Upper lobe of left lung (tissue), 6 donors: ENCODE results near the gene TNPO2. TPM values are rescaled to one million over a fixed set of nuclear protein-coding genes. Genes with fewer than 3 reads are reported as not detected.
A peak's percentile ranks its signal among the peaks of the same experiment; 100 is the strongest.

Source experiments
- ATAC-seq, 2 donors: fragments of 200-7000 bp; cut with Tn5 transposase; one replicate each; pipeline ENCODE4 v1.9.1; 2022; ENCODE audit warnings: mild to moderate bottlenecking in 2 of 2, moderate library complexity in 2 of 2; ENCODE audit not compliant: low FRiP score in 2 of 2
- DNase-seq, 2 donors: peaks; one replicate each; pipeline ENCODE4 v3.0.0-alpha.2; 2019 to 2020
- H3K27ac ChIP-seq, 4 donors: fragments of 200-600 bp; sonication (generic); one replicate each; pipeline ENCODE4 v1.5.1; 2016 to 2019
- H3K27me3 ChIP-seq, 4 donors: fragments of 200-600 bp; sonication (generic); one replicate each; pipeline ENCODE4 v1.5.1; 2017 to 2019
- H3K36me3 ChIP-seq, 4 donors: fragments of 200-600 bp; sonication (generic); one replicate each; pipeline ENCODE4 v1.5.1; 2016 to 2019
- H3K4me1 ChIP-seq, 4 donors: fragments of 200-600 bp; sonication (generic); one replicate each; pipeline ENCODE4 v1.5.1; 2018 to 2019
- H3K4me3 ChIP-seq, 4 donors: fragments of 200-600 bp; sonication (generic); one replicate each; pipeline ENCODE4 v1.5.1; 2017 to 2019; ENCODE audit warnings: mild to moderate bottlenecking in 2 of 4, moderate library complexity in 1 of 4
- H3K9me3 ChIP-seq, 4 donors: fragments of 200-600 bp; sonication (generic); one replicate each; pipeline ENCODE4 v1.5.1; 2018 to 2019
- CTCF ChIP-seq, 6 experiments: fragments of 450-650 bp in 4 of 6; fragments of 200-600 bp in 2 of 6; sonication (generic) in 2 of 6; IDR thresholded peaks; one replicate each; pipeline ENCODE4 v1.5.1; 2016 to 2019; ENCODE audit warnings: antibody characterized with exemption in 6 of 6
- EP300 ChIP-seq, 4 donors: sonication (generic); formaldehyde crosslinking; IDR thresholded peaks; one replicate each; pipeline ENCODE4 v1.5.1; 2017; ENCODE audit warnings: antibody characterized with exemption in 4 of 4, control low read depth in 2 of 4
- POLR2A ChIP-seq, 4 donors: fragments of 450-650 bp; IDR thresholded peaks; one replicate each; pipeline ENCODE4 v1.5.1; 2016 to 2017; ENCODE audit warnings: antibody characterized with exemption in 4 of 4, mild to moderate bottlenecking in 2 of 4
- POLR2AphosphoS5 ChIP-seq, 2 donors: sonication (generic); formaldehyde crosslinking; IDR thresholded peaks; one replicate each; pipeline ENCODE4 v1.5.1; 2017; ENCODE audit warnings: antibody characterized with exemption in 2 of 2
- WGBS, 2 donors: methylation state at CpG; one replicate each; pipeline ENCODE4 v1.1.5; 2017 to 2018; 5-methylcytosine and 5-hydroxymethylcytosine counted together
- total RNA-seq, 6 donors: library from RNA; depleted of rRNA in 4 of 6; stranded (reverse); fragments of >200 nt in 4 of 6; gene quantifications; one replicate each; pipeline versions ENCODE4 v1.1.0 to v1.2.1, GENCODE V29; 2016 to 2021
- donor health status: DM: no; HTN: no; CAD: no; lungs with moderate emphysema.
- donor health status: DM: no; HTN: yes; CAD: no; lungs with severe emphysema.

TNPO2 gene
- total RNA-seq, 6 donors from 2014 or later: 43.5 to 124 (median 46.1) TPM

GRCh38 chr19:12689012-12689411 lies 34.7 kb downstream of the TNPO2 start:
- 83 to 91% methylated on average over 8 to 10 of the region's 12 CpGs for WGBS, 2 donors
- H3K27me3 ChIP-seq: no peaks in the 10 kb centered on the region
- DNase-seq: no peak
- no peak overlapping the region for H3K27ac ChIP-seq
- H3K4me1 ChIP-seq: no peaks in the 10 kb centered on the region
- H3K9me3 ChIP-seq: no peaks in the 10 kb centered on the region
- H3K36me3 ChIP-seq: peaks cover 0 to 2% (median 0%) of the 10 kb centered on the region in 4 donors
- TF ChIP-seq EP300 (IDR thresholded peaks at IDR 0.05): no peak
- TF ChIP-seq POLR2AphosphoS5 (IDR thresholded peaks at IDR 0.05): no peak
- TF ChIP-seq CTCF (IDR thresholded peaks at IDR 0.05): no peak
- TF ChIP-seq POLR2A (IDR thresholded peaks at IDR 0.05): no peak
- ATAC-seq: peak; percentile 4 to 13
- no peak overlapping the region for H3K4me3 ChIP-seq

GRCh38 chr19:12687496-12688196 lies 36.1 kb downstream of the TNPO2 start, which contains the start of gene GNG14:
Gene GNG14, plus strand, starts transcription at chr19:12687998. Its CDS starts 51 bp downstream, at chr19:12688049.
- Histone ChIP-seq H3K9me3 (no peaks in the 10 kb centered on the region), H3K4me1 (no peaks in the 10 kb centered on the region), H3K4me3 (no peak within 1 kb of the TSS), H3K36me3 (peaks cover 0 to 2% (median 0%) of the 10 kb centered on the region in 4 donors), H3K27ac (no peak within 1 kb of the TSS), H3K27me3 (no peaks in the 10 kb centered on the region)
- no peak for TF ChIP-seq POLR2AphosphoS5 (IDR thresholded peaks at IDR 0.05)
- no peak for TF ChIP-seq EP300 (IDR thresholded peaks at IDR 0.05)
- no peak for TF ChIP-seq POLR2A (IDR thresholded peaks at IDR 0.05)
- TF ChIP-seq CTCF (IDR thresholded peaks at IDR 0.05): no peak
- WGBS, 2 donors: 89 to 92% methylated on average over 7 of the region's 9 CpGs
- ATAC-seq (no peak), DNase-seq (no peak)

GRCh38 chr19:12685831-12686230 lies 37.9 kb downstream of the TNPO2 start:
- H3K27me3 ChIP-seq: no peaks in the 10 kb centered on the region
- H3K9me3 ChIP-seq: no peaks in the 10 kb centered on the region
- peaks cover 0 to 2% (median 0%) of the 10 kb centered on the region in 4 donors for H3K36me3 ChIP-seq
- no peak overlapping the region for H3K4me3 ChIP-seq
- ATAC-seq (no peak), DNase-seq (no peak)
- TF ChIP-seq POLR2A (IDR thresholded peaks at IDR 0.05) (no peak), EP300 (IDR thresholded peaks at IDR 0.05) (no peak), CTCF (IDR thresholded peaks at IDR 0.05) (no peak), POLR2AphosphoS5 (IDR thresholded peaks at IDR 0.05) (no peak)
- 83 to 90% methylated on average over 3 of the region's 3 CpGs for WGBS, 2 donors
- peaks cover under 1 to 6% (median 3%) of the 10 kb centered on the region in 4 donors for H3K4me1 ChIP-seq
- no peak overlapping the region for H3K27ac ChIP-seq

GRCh38 chr19:12681074-12681987 lies 42.4 kb downstream of the TNPO2 start, which contains the start of gene DHPS:
Gene DHPS, minus strand, starts transcription at chr19:12681880. Its CDS starts 114 bp downstream, at chr19:12681766.
- peak; percentile 91 to 96 for ATAC-seq
- H3K27ac ChIP-seq: peak within 1 kb of the TSS; percentile 90 to 99 (median 98)
- TF ChIP-seq CTCF (IDR thresholded peaks at IDR 0.05) (peak in 1 of 6 experiments; percentile 9), POLR2A (IDR thresholded peaks at IDR 0.05) (peak in 3 of 4 donors; percentile 30 to 73 (median 63)), POLR2AphosphoS5 (IDR thresholded peaks at IDR 0.05) (peak; percentile 75 to 80), EP300 (IDR thresholded peaks at IDR 0.05) (peak in 1 of 4 donors; percentile 41)
- peaks cover 8 to 23% (median 15%) of the 10 kb centered on the region in 4 donors for H3K4me1 ChIP-seq
- H3K9me3 ChIP-seq: no peaks in the 10 kb centered on the region
- DNase-seq: peak; percentile 92 to 94
- H3K4me3 ChIP-seq: peak within 1 kb of the TSS; percentile 78 to 99 (median 96)
- H3K36me3 ChIP-seq: peaks cover 14 to 39% (median 33%) of the 10 kb centered on the region in 4 donors
- H3K27me3 ChIP-seq: no peaks in the 10 kb centered on the region
- 0 to 1% methylated on average over 30 to 44 of the region's 68 CpGs for WGBS, 2 donors
